Vagina (tissue), 2 donors: ENCODE data around the gene PRUNE2.
A peak's percentile ranks its signal among the peaks of the same experiment; 100 is the strongest.

Experiments
- POLR2A ChIP-seq, 2 donors: fragments of 450-650 bp; IDR thresholded peaks; one replicate each; pipeline ENCODE4 v1.6.1; 2017; ENCODE audit warnings: antibody characterized with exemption in 2 of 2, mild to moderate bottlenecking in 2 of 2, moderate library complexity in 2 of 2
- POLR2AphosphoS5 ChIP-seq, 2 donors: sonication (generic); formaldehyde crosslinking; IDR thresholded peaks; one replicate each; pipeline ENCODE4 v1.9.0; 2017; ENCODE audit warnings: antibody characterized with exemption in 2 of 2, mild to moderate bottlenecking in 2 of 2, low read depth in 1 of 2; ENCODE audit not compliant: insufficient read depth in 1 of 2
- TF ChIP-seq, protein P1 (sequence below), 3 experiments: fragments of 450-650 bp in 2 of 3; fragments of 200-600 bp in 1 of 3; sonication (generic) in 1 of 3; IDR thresholded peaks; one replicate each; pipeline ENCODE4 v1.5.1; 2017 to 2019; ENCODE audit warnings: antibody characterized with exemption in 3 of 3, mild to moderate bottlenecking in 2 of 3, moderate library complexity in 2 of 3

DNA sequence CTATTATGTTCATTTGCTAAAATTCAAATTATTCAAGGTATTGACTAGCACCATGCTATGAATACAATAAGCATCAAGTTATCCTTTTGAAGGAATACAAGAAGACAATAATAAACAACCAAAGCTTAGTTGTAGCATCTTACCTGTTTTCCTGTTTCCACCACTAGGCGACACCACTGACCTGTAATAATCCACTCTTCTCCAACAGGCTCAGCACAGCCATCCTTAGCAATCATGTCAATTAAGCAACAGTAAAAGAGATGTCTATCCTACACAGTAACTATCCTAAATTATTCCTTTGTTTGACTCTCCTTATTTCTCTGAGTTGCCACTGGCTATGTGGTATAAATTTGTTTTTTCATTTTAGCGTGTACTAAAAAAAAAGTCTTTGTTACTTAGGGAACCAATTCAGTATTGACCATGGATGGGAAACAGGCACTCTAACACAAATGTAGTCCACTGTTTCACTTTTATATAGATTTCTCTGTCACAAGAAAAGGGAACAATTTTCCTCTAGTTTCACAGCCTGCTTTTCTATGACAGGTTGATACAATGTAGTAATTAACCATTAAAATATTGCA is 95.4 kb downstream of the PRUNE2 start:
- TF ChIP-seq, protein P1, sequence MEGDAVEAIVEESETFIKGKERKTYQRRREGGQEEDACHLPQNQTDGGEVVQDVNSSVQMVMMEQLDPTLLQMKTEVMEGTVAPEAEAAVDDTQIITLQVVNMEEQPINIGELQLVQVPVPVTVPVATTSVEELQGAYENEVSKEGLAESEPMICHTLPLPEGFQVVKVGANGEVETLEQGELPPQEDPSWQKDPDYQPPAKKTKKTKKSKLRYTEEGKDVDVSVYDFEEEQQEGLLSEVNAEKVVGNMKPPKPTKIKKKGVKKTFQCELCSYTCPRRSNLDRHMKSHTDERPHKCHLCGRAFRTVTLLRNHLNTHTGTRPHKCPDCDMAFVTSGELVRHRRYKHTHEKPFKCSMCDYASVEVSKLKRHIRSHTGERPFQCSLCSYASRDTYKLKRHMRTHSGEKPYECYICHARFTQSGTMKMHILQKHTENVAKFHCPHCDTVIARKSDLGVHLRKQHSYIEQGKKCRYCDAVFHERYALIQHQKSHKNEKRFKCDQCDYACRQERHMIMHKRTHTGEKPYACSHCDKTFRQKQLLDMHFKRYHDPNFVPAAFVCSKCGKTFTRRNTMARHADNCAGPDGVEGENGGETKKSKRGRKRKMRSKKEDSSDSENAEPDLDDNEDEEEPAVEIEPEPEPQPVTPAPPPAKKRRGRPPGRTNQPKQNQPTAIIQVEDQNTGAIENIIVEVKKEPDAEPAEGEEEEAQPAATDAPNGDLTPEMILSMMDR (IDR thresholded peaks at IDR 0.05), result peak; percentile 43 to 74 (median 51)
- no peak for TF ChIP-seq POLR2A (IDR thresholded peaks at IDR 0.05)
- TF ChIP-seq POLR2AphosphoS5 (IDR thresholded peaks at IDR 0.05; ENCODE audit: insufficient read depth in 1 of 2, low read depth in 1 of 2), result no peak
